Endothelial cell of umbilical vein (primary cell): ENCODE data around the gene TTC34. TPM values are rescaled to one million over a fixed set of nuclear protein-coding genes. Genes with fewer than 3 reads are reported as not detected.
A peak's percentile ranks its signal among the peaks of the same experiment; 100 is the strongest.

Experiments
- BruUV-seq: library from RNA; stranded (reverse); fragments of 400-500 nt; replicated peaks from 2 replicates; lab custom pipeline; 2021; lab: Mats Ljungman, UMichigan
- CTCF ChIA-PET: fragments of 300-600, 350-600 bp; sonication (Branson Sonifier 250); formaldehyde crosslinking; loops from one replicate; lab custom pipeline; 2021; ENCODE audit warnings: antibody characterized with exemption, inconsistent platforms; lab: Charles Lee
- POLR2A ChIA-PET: fragments of 300-600, 350-600 bp; sonication (Branson Sonifier 250); formaldehyde crosslinking; loops from one replicate; lab custom pipeline; 2021; ENCODE audit warnings: antibody characterized with exemption, inconsistent platforms; lab: Charles Lee
- DNase-seq: peaks from one replicate; pipeline ENCODE4 v3.0.0-alpha.2; 2011; ENCODE audit warnings: low read depth, low spot score
- FAIRE-seq: peaks from 2 replicates; lab custom pipeline; 2011; peaks lifted over from hg19 to GRCh38; lab: Jason Lieb, UNC
- H2AFZ ChIP-seq: 2 replicates; pipeline ENCODE4 v1.6.0; 2012; ENCODE audit warnings: low read depth, low read length, control low read depth, inconsistent platforms
- H3K27ac ChIP-seq: 2 replicates; pipeline ENCODE4 v1.5.1; 2011; ENCODE audit warnings: low read depth, mild to moderate bottlenecking, control low read depth, low read length, moderate library complexity; ENCODE audit not compliant: insufficient read depth
- H3K27me3 ChIP-seq, 2 experiments: 2 replicates each; pipeline versions ENCODE4 v1.6.0 to v1.6.1; 2011; ENCODE audit warnings: low read length in 2 of 2, mixed read lengths in 1 of 2; ENCODE audit not compliant: control insufficient read depth in 2 of 2, insufficient read depth in 2 of 2
- H3K36me3 ChIP-seq, 2 experiments: 2 replicates in 1 of 2; 3 replicates in 1 of 2; pipeline ENCODE4 v1.5.1; 2011; ENCODE audit warnings: low read length in 2 of 2, mild to moderate bottlenecking in 1 of 2, moderate library complexity in 1 of 2; ENCODE audit not compliant: control insufficient read depth in 2 of 2, insufficient read depth in 2 of 2; ENCODE audit errors: extremely low read depth in 1 of 2
- H3K4me1 ChIP-seq: 3 replicates; pipeline ENCODE4 v1.5.1; 2011; ENCODE audit warnings: mild to moderate bottlenecking, low read length; ENCODE audit not compliant: control insufficient read depth, insufficient read depth; ENCODE audit errors: extremely low read depth
- H3K4me2 ChIP-seq: 2 replicates; pipeline ENCODE4 v1.6.1; 2011; ENCODE audit warnings: low read length, control low read depth, mixed read lengths; ENCODE audit not compliant: insufficient read depth
- H3K4me3 ChIP-seq, 3 experiments: fragments of 200-600 bp in 1 of 3; sonication (generic), shearing (Covaris generic) in 1 of 3; replicated peaks in 1 of 3; 2 replicates each; pipeline ENCODE4 v1.5.1; 2011 to 2016; ENCODE audit warnings: control low read depth in 3 of 3, low read length in 3 of 3, mild to moderate bottlenecking in 2 of 3, inconsistent platforms in 1 of 3, low read depth in 1 of 3, moderate library complexity in 1 of 3; ENCODE audit not compliant: insufficient read depth in 1 of 3
- H3K79me2 ChIP-seq: 2 replicates; pipeline ENCODE4 v1.6.0; 2012; ENCODE audit warnings: low read length, inconsistent platforms; ENCODE audit not compliant: control insufficient read depth, insufficient read depth
- H3K9ac ChIP-seq: replicated peaks from 2 replicates; pipeline ENCODE3; 2011; ENCODE audit warnings: low read length, control low read depth; ENCODE audit not compliant: insufficient read depth; ENCODE audit errors: extremely low read depth
- H3K9me1 ChIP-seq: replicated peaks from 3 replicates; pipeline ENCODE4 v1.6.0; 2011; ENCODE audit warnings: mild to moderate bottlenecking, low read length; ENCODE audit not compliant: control insufficient read depth, insufficient read depth; ENCODE audit errors: extremely low read depth
- H3K9me3 ChIP-seq: replicated peaks from 2 replicates; pipeline ENCODE4 v1.5.1; 2012; ENCODE audit warnings: low read length, inconsistent platforms; ENCODE audit not compliant: control insufficient read depth, insufficient read depth
- H4K20me1 ChIP-seq: replicated peaks from 2 replicates; pipeline ENCODE3; 2011; ENCODE audit warnings: mild to moderate bottlenecking, low read length; ENCODE audit not compliant: control insufficient read depth, insufficient read depth; ENCODE audit errors: extremely low read depth
- CTCF ChIP-seq, 2 donors: IDR thresholded peaks; 1 replicate in 1 of 2; 2 replicates in 1 of 2; pipeline ENCODE4 v1.5.1; 2011; ENCODE audit warnings: low read length in 2 of 2, mild to moderate bottlenecking in 2 of 2, moderate library complexity in 2 of 2, control low read depth in 1 of 2, inconsistent platforms in 1 of 2, low read depth in 1 of 2; ENCODE audit not compliant: insufficient read depth in 1 of 2; ENCODE audit errors: extremely low read depth in 1 of 2
- EZH2 ChIP-seq: IDR thresholded peaks from 2 replicates; pipeline ENCODE4 v1.6.1; 2012; ENCODE audit warnings: borderline replicate concordance, low read depth, mild to moderate bottlenecking, moderate library complexity, low read length, inconsistent platforms; ENCODE audit not compliant: severe bottlenecking
- FOS ChIP-seq: IDR thresholded peaks from 2 replicates; pipeline ENCODE4 v1.6.1; 2011; ENCODE audit warnings: mild to moderate bottlenecking, low read length, moderate library complexity, borderline replicate concordance; ENCODE audit not compliant: insufficient read depth
- GATA2 ChIP-seq: IDR thresholded peaks from 2 replicates; pipeline ENCODE4 v1.7.0; 2011; ENCODE audit warnings: low read depth, mild to moderate bottlenecking, moderate library complexity, mixed read lengths, low read length; ENCODE audit not compliant: insufficient read length, insufficient read depth
- JUN ChIP-seq: IDR thresholded peaks from 2 replicates; pipeline ENCODE4 v1.6.1; 2011; ENCODE audit warnings: borderline replicate concordance, low read depth; ENCODE audit not compliant: insufficient read length, insufficient read depth
- MYC ChIP-seq: IDR thresholded peaks from one replicate; pipeline ENCODE4 v1.6.1; 2011; ENCODE audit warnings: mild to moderate bottlenecking, low read depth, low read length
- POLR2A ChIP-seq: IDR thresholded peaks from 2 replicates; pipeline ENCODE4 v1.6.1; 2012; ENCODE audit warnings: low read depth, mild to moderate bottlenecking, control low read depth, low read length
- POLR2AphosphoS5 ChIP-seq: IDR thresholded peaks from 2 replicates; pipeline ENCODE4 v1.6.1; 2012; ENCODE audit warnings: low read depth, mild to moderate bottlenecking, control low read depth, low read length, moderate library complexity; ENCODE audit not compliant: insufficient read depth
- dilution Hi-C: fragments of 300-500 bp; cut with MboI; formaldehyde crosslinking; loops from one replicate; pipeline ENCODE4 v1.15.0; 2019; ENCODE audit warnings: low sequenced_read_pairs; ENCODE audit not compliant: extremely low pct_ligation_motif_present
- intact Hi-C: fragments of 100-400 bp; cut with micrococcal nuclease; formaldehyde crosslinking; loops from one replicate; pipeline ENCODE4 v1.10.0; 2022
- polyA plus RNA-seq, 4 experiments: library from polyadenylated mRNA; depleted of rRNA in 3 of 4; stranded (reverse) in 3 of 4; unstranded in 1 of 4; fragments of >200 nt; gene quantifications; 2 replicates each; pipeline versions ENCODE4 v1.2.1 to v1.2.3, GENCODE V29; 2011 to 2012; ENCODE audit warnings: missing spikeins in 1 of 4
- total RNA-seq: library from RNA; stranded (reverse); gene quantifications from 2 replicates; pipeline ENCODE4 v1.2.3, GENCODE V29; 2021
- TF ChIP-seq, protein P1 (sequence below): IDR thresholded peaks from 2 replicates; pipeline ENCODE4 v1.6.1; 2011; ENCODE audit not compliant: insufficient read depth, insufficient read length

The TTC34 gene
- total and polyA plus RNA-seq, 2 donors (not counting 3 experiments of a cell fraction or from before 2014, with no cell fraction given), result 0.08 to 0.77 TPM

DNA sequence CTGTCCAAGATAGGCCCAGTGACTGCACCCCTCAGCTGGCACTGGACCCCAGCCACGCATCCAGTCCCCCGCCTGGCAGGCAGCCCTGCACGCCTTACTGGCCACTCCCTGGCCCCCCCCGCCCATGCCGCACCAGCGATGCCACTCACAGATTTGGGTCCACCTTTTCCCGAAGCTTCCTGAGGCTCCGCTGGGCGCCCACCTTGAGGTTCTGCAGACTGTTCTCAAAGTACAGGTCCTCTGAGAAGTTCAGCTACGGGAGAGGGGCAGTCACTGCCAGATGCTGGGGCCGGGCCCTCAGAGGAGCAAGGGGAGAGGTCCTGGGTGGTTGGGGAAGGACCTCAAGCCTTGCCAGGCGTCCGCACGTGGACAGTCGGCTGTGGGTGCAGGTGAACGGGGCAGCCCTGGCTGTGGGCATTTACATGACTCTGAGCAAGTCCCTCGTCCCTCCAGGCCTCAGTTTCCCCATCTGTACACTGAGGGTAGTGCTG is 206.8 kb downstream of the TTC34 start:
- Histone ChIP-seq H3K4me2 (no peak overlapping the region), H2AFZ (peak overlapping the region; percentile 94), H3K79me2 (no peaks in the 10 kb centered on the region), H4K20me1 (no peaks in the 10 kb centered on the region), H3K36me3 (no peaks in the 10 kb centered on the region), H3K27ac (no peak overlapping the region), H3K4me3 (no peak overlapping the region), H3K9me3 (no peaks in the 10 kb centered on the region), H3K4me1 (peaks cover 8% of the 10 kb centered on the region), H3K9me1 (no peaks in the 10 kb centered on the region), H3K27me3 (no peaks in the 10 kb centered on the region), H3K9ac (no peak overlapping the region)
- CTCF ChIA-PET, result no interaction called here
- no peak for TF ChIP-seq JUN
- no peak for TF ChIP-seq FOS
- no peak for TF ChIP-seq CTCF (IDR thresholded peaks at IDR 0.05; ENCODE audit: extremely low read depth in 1 of 2, insufficient read depth in 1 of 2, low read depth in 1 of 2, low read length in 2 of 2)
- no peak for TF ChIP-seq POLR2A
- BruUV-seq, result no TSS peak
- POLR2A ChIA-PET, result no interaction called here
- DNase-seq, result no peak
- intact Hi-C loops (no loop called here), dilution Hi-C loops (no loop called here)
- no peak for FAIRE-seq

DNA sequence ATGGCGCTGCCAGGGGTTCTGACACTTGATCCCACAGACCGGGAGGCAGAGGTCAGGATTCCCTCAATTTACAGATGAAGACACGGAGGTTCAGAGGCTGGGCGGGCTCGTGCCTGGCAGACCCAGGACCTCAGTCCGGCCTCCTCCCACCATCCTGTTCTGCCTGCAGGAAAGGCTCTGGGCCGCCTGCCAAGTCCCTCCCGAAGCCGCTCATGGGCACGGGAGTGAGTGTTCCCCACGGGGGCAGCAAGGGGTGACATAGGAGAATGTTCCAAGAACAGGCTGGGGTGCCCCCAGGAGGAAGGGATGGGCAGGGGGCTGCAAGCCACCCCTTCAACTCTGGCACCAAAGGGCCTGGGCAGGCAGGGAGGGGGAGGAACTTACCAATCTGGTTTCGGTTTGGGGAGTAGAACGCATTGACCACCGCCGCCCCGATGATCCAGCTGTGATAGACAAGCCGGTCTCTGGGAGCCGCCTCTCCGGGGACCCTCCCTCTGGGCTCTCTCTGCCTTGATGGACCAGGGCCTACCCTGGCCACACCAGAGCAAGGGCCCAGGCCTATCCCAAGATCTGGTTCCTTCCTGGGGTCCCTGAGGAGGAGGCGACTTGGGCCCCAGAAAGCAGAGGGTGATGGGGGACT is 207.4 kb downstream of the TTC34 start:
- TF ChIP-seq POLR2AphosphoS5, result no peak
- TF ChIP-seq POLR2A, result no peak
- no peak for TF ChIP-seq JUN
- no peak for TF ChIP-seq MYC
- TF ChIP-seq FOS, result no peak
- TF ChIP-seq EZH2, result no peak
- TF ChIP-seq GATA2, result no peak
- TF ChIP-seq CTCF (IDR thresholded peaks at IDR 0.05; ENCODE audit: extremely low read depth in 1 of 2, insufficient read depth in 1 of 2, low read depth in 1 of 2, low read length in 2 of 2), result no peak
- TF ChIP-seq, protein P1, sequence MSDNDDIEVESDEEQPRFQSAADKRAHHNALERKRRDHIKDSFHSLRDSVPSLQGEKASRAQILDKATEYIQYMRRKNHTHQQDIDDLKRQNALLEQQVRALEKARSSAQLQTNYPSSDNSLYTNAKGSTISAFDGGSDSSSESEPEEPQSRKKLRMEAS, result no peak
- Histone ChIP-seq H3K36me3 (peaks cover 3% of the 10 kb centered on the region in 2 experiments), H3K4me3 (peak overlapping the region in 2 of 3 experiments; percentile 24 to 48), H3K9me1 (no peaks in the 10 kb centered on the region), H3K79me2 (no peaks in the 10 kb centered on the region), H3K27me3 (no peaks in the 10 kb centered on the region), H3K4me2 (peak overlapping the region; percentile 37), H4K20me1 (no peaks in the 10 kb centered on the region), H3K9me3 (no peaks in the 10 kb centered on the region), H3K27ac (no peak overlapping the region), H3K4me1 (peaks cover 8% of the 10 kb centered on the region), H2AFZ (peak overlapping the region; percentile 94), H3K9ac (no peak overlapping the region)
- DNase-seq (peak; percentile 56), FAIRE-seq (peak; percentile 82)
- dilution Hi-C loops (no loop called here), intact Hi-C loops (no loop called here)
- no TSS peak for BruUV-seq
- ChIA-PET POLR2A (no interaction called here), CTCF (no interaction called here)
